SK-N-SH (cell line): ENCODE results near the gene CEP70.

Experiments used
- CHD2 ChIP-seq: fragments of 150-350 bp; IDR thresholded peaks from 2 replicates; pipeline ENCODE4 v1.6.1; 2018; ENCODE audit warnings: low read length; ENCODE audit not compliant: partially characterized antibody
- CTCF ChIP-seq: fragments of 200-600 bp; sonication (generic); IDR thresholded peaks from 2 replicates; pipeline ENCODE4 v1.6.1; 2017; ENCODE audit warnings: antibody characterized with exemption, mild to moderate bottlenecking, moderate library complexity
- EP300 ChIP-seq, 2 experiments: IDR thresholded peaks; 2 replicates each; pipeline versions ENCODE4 v1.4.0 to v1.6.1; 2012; ENCODE audit warnings: borderline replicate concordance in 1 of 2, low read depth in 1 of 2, low read length in 1 of 2
- EZH2phosphoT487 ChIP-seq: fragments of 200-600 bp; sonication (generic); IDR thresholded peaks from 2 replicates; pipeline ENCODE4 v1.6.1; 2017; ENCODE audit warnings: low read depth, mixed run types, mild to moderate bottlenecking, antibody characterized with exemption, moderate library complexity, borderline replicate concordance
- FOXM1 ChIP-seq: IDR thresholded peaks from 2 replicates; pipeline ENCODE4 v1.4.0; 2012; ENCODE audit warnings: low read depth, mild to moderate bottlenecking
- MAX ChIP-seq: IDR thresholded peaks from 2 replicates; pipeline ENCODE4 v1.4.0; 2012; ENCODE audit warnings: low read depth
- MXI1 ChIP-seq: IDR thresholded peaks from 2 replicates; pipeline ENCODE4 v1.6.1; 2012; ENCODE audit warnings: mild to moderate bottlenecking, low read depth, low read length, improper control_type of control experiment
- PBX3 ChIP-seq: IDR thresholded peaks from 2 replicates; pipeline ENCODE4; 2012
- POLR2AphosphoS5 ChIP-seq: IDR thresholded peaks from 2 replicates; pipeline ENCODE4 v1.6.1; 2012; ENCODE audit warnings: low read depth, low read length
- REST ChIP-seq: IDR thresholded peaks from 2 replicates; pipeline ENCODE4 v1.6.1; 2012; ENCODE audit warnings: mild to moderate bottlenecking, low read depth, low read length, moderate library complexity
- SIN3A ChIP-seq: IDR thresholded peaks from 2 replicates; pipeline ENCODE4 v1.6.1; 2012; ENCODE audit warnings: low read depth, mild to moderate bottlenecking, low read length, moderate library complexity, borderline replicate concordance
- TAF1 ChIP-seq: IDR thresholded peaks from 2 replicates; pipeline ENCODE4 v1.6.1; 2012; ENCODE audit warnings: low read depth, mild to moderate bottlenecking, low read length, moderate library complexity, borderline replicate concordance
- TCF12 ChIP-seq: IDR thresholded peaks from 2 replicates; pipeline ENCODE4 v1.4.0; 2012
- ZBTB33 ChIP-seq: IDR thresholded peaks from 2 replicates; pipeline ENCODE4 v1.4.0; 2012; ENCODE audit warnings: low read depth, borderline replicate concordance

- TF ChIP-seq CTCF (no peak), POLR2AphosphoS5 (no peak), ZBTB33 (no peak), REST (no peak), MXI1 (no peak), TAF1 (no peak), MAX (no peak), EP300 (IDR thresholded peaks at IDR 0.05; ENCODE audit: borderline replicate concordance in 1 of 2, low read depth in 1 of 2, low read length in 1 of 2) (no peak), FOXM1 (no peak), TCF12 (no peak), PBX3 (no peak), CHD2 (no peak), EZH2phosphoT487 (no peak), SIN3A (no peak)
These were observed 128.6 kb downstream of the CEP70 start for GRCh38 chr3:138465451-138465850.
